ENCODE measurements around the gene FHIP2A.

DNA sequence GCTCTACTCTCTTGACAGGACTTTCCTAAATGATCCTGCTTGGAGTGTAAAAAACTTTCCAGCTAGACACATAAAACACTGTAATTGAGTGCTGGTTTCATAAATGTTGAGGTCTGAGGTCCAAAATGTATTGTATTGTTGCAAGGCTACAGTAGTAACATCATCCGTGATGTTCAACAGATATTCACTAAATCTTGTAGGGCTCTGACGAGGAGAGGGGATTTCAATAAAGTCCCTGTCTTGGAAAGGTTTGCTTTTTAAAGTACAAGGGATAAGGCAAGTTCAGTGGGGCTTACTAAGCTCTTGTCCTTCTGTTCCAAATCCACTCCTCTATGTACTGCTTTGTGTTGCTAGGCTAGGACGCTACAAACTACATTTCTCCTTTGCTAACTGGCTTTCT, 48.9 kb downstream of the FHIP2A start:
- TF ChIP-seq, protein P1, sequence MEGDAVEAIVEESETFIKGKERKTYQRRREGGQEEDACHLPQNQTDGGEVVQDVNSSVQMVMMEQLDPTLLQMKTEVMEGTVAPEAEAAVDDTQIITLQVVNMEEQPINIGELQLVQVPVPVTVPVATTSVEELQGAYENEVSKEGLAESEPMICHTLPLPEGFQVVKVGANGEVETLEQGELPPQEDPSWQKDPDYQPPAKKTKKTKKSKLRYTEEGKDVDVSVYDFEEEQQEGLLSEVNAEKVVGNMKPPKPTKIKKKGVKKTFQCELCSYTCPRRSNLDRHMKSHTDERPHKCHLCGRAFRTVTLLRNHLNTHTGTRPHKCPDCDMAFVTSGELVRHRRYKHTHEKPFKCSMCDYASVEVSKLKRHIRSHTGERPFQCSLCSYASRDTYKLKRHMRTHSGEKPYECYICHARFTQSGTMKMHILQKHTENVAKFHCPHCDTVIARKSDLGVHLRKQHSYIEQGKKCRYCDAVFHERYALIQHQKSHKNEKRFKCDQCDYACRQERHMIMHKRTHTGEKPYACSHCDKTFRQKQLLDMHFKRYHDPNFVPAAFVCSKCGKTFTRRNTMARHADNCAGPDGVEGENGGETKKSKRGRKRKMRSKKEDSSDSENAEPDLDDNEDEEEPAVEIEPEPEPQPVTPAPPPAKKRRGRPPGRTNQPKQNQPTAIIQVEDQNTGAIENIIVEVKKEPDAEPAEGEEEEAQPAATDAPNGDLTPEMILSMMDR (IDR thresholded peaks at IDR 0.05; ENCODE audit: borderline replicate concordance, extremely low read depth, low read length, poor library complexity, severe bottlenecking): no peak
- TF ChIP-seq EZH2 (IDR thresholded peaks at IDR 0.05; ENCODE audit: borderline replicate concordance, low read depth, low read length, severe bottlenecking): no peak

Measured in DND-41 (cell line).